HG03457 (cell line): ENCODE data around the gene COL5A2.
A peak's percentile ranks its signal among the peaks of the same experiment; 100 is the strongest.

Experiments
- ATAC-seq: cut with Tn5 transposase; IDR thresholded peaks from one replicate; pipeline ENCODE4 v1.9.1; 2021; ENCODE audit warnings: moderate number of reproducible peaks; ENCODE audit not compliant: unreplicated experiment

Gene COL5A2

DNA sequence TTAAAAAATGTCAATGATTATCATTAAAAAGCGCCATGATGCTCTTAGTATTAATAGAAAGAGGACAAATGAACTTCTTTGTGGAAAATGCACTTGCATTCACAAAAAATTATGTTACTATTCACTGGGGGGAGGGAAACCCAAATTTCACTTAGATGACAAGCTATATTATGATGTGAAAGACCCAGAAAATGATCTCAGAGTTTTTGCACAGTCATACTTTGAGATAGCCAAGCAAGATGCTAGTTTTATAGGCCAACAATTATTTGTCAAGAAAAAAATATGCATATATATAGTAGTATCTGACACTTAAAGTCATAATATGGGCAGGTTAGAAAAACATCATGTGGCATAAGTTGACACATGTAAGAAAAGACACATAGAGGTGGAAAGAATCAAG lies 31.6 kb downstream of the COL5A2 start:
- ATAC-seq, result no peak

GRCh38 chr2:189147361-189147760 lies 32.2 kb downstream of the COL5A2 start:
- ATAC-seq, result no peak

DNA sequence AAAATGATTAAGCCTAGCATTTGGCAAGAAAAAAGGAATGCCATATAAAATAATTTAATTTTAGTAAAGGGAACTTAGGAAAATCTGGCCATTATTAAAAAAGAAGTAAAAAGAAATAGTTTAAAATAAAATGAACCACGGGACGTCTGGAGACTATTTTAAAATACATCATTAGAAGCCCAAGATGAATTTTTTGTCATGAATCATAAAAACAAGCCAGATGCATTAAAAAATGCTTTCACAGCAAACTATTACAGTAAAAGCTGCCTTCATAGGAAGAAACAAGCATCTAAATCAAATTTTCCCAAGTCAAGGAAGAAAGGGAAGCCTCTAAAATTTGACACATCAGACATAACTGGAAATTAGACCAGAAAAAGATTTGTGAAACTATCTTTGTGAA lies 33.0 kb downstream of the COL5A2 start:
- no peak for ATAC-seq

GRCh38 chr2:189144700-189145211 lies 34.8 kb downstream of the COL5A2 start:
- ATAC-seq, result no peak

DNA sequence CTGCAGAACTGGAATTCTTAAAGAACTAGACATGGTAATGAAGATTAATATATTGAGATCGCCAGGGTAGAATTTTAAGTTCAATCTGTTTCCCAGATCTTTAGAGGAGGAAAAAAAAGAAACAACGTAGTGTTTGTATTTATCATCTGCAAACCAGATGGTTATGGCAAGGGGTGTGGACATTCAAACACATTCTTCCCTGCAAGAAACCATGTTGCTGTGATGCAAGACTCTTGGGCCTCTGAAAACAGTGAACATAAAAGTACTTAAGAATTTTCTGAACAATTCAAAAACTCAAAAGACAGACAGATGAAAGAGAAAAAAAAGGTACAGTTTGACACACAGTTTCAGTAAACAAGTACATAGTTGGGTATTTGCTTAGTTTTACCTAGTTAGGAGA lies 35.6 kb downstream of the COL5A2 start:
- ATAC-seq, result no peak

DNA sequence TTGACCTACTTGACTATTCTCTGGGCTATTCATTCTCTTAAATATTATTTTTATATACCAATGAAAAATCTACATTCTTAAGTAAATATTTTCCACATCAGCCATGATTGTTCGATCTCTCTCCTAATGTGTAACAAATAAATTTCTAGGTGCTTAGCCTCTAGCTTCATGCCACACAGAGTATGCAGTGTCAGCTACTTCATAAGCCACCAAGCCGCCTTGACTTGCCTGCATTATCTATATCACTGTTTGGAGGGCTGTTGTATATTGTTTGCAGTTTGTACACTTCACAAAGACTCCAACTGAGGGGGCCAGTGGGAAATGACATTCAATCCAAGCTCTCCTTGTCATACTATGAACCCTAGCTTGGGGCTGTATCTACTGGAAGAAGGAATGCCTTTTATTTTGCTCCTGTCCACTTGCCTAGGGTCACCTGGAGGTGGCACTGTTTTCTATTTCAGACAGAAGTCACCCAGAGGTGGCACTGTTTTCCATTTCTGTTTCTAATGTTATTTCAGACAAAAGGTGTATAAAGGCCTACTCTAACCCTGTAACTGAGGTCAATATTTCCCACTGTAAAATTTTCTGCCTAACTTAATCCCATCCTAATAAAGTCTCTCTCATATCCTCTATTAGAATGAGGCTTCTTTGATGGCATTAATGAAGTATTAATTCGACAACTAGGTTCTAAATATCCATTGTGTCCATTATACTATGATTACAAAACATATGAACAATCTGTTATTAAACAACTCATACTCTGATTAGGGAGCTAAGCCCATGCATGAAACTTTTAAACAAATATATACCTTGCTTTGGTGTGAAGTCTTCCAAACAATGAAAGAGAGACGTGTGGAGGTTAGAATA lies 36.4 kb downstream of the COL5A2 start:
- ATAC-seq, result peak; percentile 100

DNA sequence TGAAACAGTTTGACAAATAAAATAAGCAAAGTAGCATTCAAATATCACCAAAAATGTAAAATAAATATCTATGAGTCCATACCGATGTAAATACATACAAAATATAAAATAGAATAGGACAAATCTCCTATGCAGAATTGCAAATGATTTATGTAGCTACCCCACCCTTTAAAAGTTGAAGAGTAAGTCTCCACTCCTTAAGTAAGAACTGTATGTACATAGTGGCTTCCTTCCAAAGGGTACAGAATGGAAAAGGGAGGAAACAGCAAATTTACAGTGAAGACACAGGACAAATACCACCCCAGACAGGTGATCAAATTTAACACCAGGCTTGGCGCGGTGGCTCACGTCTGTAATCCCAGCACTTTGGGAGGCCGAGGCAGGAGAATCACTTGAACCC lies 40.8 kb downstream of the COL5A2 start:
- no peak for ATAC-seq

- no peak for ATAC-seq
These were observed 42.0 kb downstream of the COL5A2 start for GRCh38 chr2:189137519-189137918.

GRCh38 chr2:189134485-189134884 lies 45.1 kb downstream of the COL5A2 start:
- ATAC-seq, result no peak

DNA sequence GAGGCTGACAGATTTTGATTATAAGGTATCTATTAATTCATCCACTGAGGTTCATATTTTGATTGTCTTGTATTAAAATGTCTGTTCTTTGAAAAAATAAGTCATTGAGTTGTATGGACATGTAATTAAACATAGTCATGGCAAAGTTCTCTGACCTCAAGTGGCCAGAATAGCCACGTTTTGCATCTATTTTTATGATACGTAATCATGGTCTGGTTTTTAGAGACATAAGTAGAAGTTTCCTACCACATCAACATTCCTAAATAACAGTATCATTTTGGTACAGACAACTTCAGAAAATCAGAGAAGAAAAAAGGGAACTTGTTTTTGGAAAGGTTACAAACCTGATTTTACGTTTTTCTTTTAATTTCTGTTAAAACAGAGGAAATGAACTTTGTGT lies 47.6 kb downstream of the COL5A2 start:
- no peak for ATAC-seq

DNA sequence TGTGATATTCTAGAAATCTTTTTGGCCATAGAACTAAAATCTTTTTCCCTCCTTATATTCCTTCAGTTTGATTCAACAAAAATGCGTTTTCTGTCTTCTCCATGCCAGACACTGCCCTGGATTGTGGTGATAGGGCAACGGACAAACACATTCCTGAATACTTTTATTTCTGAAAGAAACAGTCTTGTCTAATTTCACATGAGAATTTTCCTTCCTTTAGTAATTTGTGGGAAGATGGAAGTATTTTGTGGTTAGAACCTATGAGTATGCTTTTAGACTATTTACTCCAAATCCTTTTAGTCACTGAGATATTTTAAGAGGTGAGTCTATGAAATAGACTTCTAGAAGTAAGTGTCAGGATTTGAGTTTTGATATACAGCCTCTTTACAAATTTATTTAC lies 49.6 kb downstream of the COL5A2 start:
- ATAC-seq, result no peak

DNA sequence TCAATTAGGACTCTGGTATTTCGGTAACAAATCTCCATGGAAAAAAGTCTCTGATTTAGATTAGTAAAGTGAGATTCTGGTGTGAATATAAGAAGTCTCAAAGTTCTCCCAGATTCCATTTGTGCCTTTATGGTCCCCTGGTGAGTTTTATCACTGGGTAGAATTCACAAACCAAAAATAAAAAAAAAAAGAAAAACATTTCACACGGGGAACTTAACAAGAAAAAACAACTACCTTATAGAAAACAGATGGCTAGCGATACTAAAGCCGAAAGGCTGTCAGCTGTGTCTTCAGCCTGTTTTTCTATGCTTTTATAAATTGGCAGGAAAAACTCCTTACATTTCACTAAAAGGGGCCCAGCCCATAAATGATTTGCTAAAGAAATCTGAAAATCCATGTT lies 50.6 kb downstream of the COL5A2 start:
- no peak for ATAC-seq

DNA sequence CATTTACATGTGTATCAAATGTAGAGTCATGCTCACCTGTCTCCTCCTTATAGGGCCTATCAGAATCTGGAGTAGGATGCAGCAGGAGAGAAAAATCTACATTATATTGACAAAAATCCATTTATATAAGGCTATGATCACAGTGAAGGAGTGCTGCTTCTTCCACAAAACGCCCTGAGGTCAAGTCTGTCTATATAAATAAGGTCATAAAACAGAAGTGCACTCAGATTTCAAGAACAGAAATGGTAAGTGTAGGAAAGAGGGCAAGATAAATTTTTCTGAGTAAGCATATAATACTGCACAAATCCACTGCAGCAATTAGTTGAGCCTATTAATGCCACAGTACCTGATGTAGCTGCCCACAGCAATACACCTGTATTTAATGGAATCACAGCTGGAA lies 51.8 kb downstream of the COL5A2 start:
- ATAC-seq, result no peak

DNA sequence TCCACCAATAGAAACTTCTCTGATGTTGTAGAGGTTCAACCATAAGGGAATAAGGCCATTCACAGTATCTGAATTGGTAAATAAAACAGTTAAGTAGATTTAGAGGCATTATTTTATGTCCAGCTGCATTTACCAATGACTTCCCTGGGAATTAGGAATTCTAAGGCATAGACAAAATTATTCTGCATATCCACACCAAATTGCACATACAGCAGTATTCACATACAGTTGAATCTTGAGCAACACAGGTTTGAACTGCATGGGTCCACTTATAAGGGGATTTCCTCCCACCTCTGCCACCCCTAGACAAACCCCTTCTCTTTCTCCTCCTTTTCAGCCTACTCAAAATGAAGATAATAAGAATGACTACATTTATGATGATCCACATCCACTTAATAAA lies 54.4 kb downstream of the COL5A2 start:
- ATAC-seq, result no peak

GRCh38 chr2:189124175-189124574 lies 55.4 kb downstream of the COL5A2 start:
- no peak for ATAC-seq

DNA sequence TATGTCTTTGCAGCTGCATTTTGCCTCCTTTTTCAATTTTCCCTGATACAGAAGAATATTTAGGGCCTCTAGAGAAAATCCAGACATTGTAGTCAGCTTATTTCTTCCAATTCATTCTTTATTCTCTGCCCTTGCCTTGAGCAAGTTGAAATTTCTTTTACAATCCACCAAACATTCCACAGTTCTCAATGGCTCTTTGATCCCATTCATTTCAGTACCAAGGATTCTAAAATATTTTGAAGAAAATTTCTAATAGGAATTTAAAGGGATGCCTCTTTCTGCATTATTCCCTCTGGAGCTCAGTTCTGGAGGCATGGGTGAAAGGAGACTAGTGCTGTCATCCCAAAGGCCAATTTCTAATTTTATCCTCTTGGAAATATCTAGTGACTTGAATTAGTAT lies 61.2 kb downstream of the COL5A2 start:
- no peak for ATAC-seq

DNA sequence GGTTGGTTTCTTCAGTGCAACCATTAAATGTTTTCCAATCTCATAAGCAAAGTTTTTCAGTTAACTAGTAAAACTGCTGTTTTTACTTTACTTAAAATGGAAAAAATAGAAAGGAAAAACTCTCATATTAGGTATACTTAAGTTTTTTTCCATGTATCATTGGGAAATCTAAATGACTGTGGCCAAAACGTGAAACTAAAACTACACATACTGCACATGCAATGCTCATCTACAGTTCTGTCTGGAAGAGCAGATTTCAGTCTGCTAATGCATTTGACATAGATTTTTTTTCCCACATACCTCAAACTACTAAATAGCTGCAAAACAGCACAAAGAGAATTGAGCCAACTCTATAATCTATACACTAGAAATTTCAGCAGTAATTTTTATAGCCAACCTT lies 62.6 kb downstream of the COL5A2 start:
- no peak for ATAC-seq

GRCh38 chr2:189116087-189116486 lies 63.5 kb downstream of the COL5A2 start:
- ATAC-seq, result no peak

DNA sequence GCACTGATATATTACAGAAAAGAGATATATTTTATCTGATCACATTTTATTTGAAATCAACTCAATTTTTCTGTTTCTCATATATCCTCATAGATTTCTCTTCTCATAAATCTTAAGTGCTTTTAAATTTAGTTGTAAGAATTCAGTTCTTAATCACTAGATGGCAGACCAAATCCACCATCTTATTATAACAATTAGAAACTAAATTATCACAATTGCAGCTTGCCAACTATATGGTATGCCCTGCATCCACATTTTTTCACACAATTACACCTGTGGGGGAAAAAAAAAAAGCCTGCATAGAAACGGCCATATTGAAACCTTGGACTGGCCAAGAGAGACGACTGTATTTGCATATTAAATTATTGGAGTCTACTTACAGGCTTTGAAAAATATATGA lies 64.4 kb downstream of the COL5A2 start:
- no peak for ATAC-seq

DNA sequence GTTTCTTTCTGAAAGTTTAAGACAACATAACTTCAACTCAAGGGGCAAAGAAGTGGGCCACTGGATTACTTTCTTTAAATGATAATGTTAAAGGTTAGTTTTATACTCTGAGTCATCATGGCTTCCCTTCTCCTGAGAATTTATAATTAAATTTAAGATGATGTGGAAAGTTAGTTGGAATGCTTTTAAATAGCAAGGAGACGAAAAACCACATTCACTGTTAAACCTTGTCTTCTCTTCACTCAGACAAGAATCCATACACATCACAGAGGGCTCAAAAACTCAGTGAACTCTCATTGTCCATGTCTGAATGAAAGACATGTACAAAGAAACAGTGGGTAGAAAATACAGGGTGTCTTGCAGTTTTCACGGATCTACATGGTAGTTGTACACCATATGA lies 65.6 kb downstream of the COL5A2 start:
- no peak for ATAC-seq

GRCh38 chr2:189111063-189111715 lies 68.4 kb downstream of the COL5A2 start:
- no peak for ATAC-seq

GRCh38 chr2:189109921-189110397 lies 69.6 kb downstream of the COL5A2 start:
- peak; percentile 94 for ATAC-seq
